A673 (cell line): ENCODE measurements around the gene BNC1.

Source experiments
- EZH2 ChIP-seq: fragments of 200-600 bp; sonication (generic); IDR thresholded peaks from 2 replicates; pipeline ENCODE4 v1.6.1; 2017; ENCODE audit warnings: borderline replicate concordance, low read depth, mild to moderate bottlenecking, mixed read lengths, antibody characterized with exemption, low read length; ENCODE audit not compliant: poor library complexity, severe bottlenecking
- TF ChIP-seq, protein P1 (sequence below): fragments of 300-800, 200-600 bp; sonication (generic); conservative IDR thresholded peaks from 2 replicates; pipeline ENCODE4 v1.5.1; 2017; ENCODE audit warnings: low read depth, mild to moderate bottlenecking, antibody characterized with exemption, low read length, moderate library complexity, mixed read lengths

- TF ChIP-seq, protein P1, sequence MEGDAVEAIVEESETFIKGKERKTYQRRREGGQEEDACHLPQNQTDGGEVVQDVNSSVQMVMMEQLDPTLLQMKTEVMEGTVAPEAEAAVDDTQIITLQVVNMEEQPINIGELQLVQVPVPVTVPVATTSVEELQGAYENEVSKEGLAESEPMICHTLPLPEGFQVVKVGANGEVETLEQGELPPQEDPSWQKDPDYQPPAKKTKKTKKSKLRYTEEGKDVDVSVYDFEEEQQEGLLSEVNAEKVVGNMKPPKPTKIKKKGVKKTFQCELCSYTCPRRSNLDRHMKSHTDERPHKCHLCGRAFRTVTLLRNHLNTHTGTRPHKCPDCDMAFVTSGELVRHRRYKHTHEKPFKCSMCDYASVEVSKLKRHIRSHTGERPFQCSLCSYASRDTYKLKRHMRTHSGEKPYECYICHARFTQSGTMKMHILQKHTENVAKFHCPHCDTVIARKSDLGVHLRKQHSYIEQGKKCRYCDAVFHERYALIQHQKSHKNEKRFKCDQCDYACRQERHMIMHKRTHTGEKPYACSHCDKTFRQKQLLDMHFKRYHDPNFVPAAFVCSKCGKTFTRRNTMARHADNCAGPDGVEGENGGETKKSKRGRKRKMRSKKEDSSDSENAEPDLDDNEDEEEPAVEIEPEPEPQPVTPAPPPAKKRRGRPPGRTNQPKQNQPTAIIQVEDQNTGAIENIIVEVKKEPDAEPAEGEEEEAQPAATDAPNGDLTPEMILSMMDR, result no peak
- TF ChIP-seq EZH2, result no peak
These were observed 16.4 kb upstream of the BNC1 start for GRCh38 chr15:83300826-83301225.
